Right atrium auricular region (tissue), 2 donors: ENCODE results near the gene ADGRE3. TPM values are rescaled to one million over a fixed set of nuclear protein-coding genes. Genes with fewer than 3 reads are reported as not detected.

Experiments used
- DNase-seq: peaks from one replicate; pipeline ENCODE4 v3.0.0-alpha.2; 2019; ENCODE audit warnings: low spot score
- H3K27ac ChIP-seq, 2 donors: fragments of 200-600 bp; sonication (generic); 1 replicate in 1 of 2; 2 replicates in 1 of 2; pipeline ENCODE4 v1.5.1; 2016 to 2019
- H3K27me3 ChIP-seq, 2 donors: fragments of 200-600 bp; sonication (generic); one replicate each; pipeline versions ENCODE4 v1.5.1 to v1.6.0; 2017 to 2019
- H3K36me3 ChIP-seq: fragments of 200-600 bp; sonication (generic); one replicate; pipeline ENCODE4 v1.5.1; 2016
- H3K4me1 ChIP-seq, 2 donors: fragments of 200-600 bp; sonication (generic); one replicate each; pipeline versions ENCODE4 v1.5.1 to v1.6.0; 2017 to 2019
- H3K4me3 ChIP-seq, 2 donors: fragments of 200-600 bp; sonication (generic); 1 replicate in 1 of 2; 2 replicates in 1 of 2; pipeline ENCODE4 v1.5.1; 2017 to 2019; ENCODE audit warnings: mild to moderate bottlenecking in 1 of 2, moderate library complexity in 1 of 2
- H3K9me3 ChIP-seq, 2 donors: fragments of 200-600 bp; sonication (generic); one replicate each; pipeline ENCODE4 v1.5.1; 2019
- CTCF ChIP-seq, 2 donors: fragments of 200-600 bp; sonication (generic); IDR thresholded peaks; one replicate each; pipeline ENCODE4 v1.5.1; 2019; ENCODE audit warnings: antibody characterized with exemption in 2 of 2
- total RNA-seq, 2 donors: library from RNA; depleted of rRNA; stranded (reverse); fragments of >200 nt; gene quantifications; one replicate each; pipeline ENCODE4 v1.1.0, GENCODE V29; 2016

Gene ADGRE3
- total RNA-seq, 2 donors from 2014 or later, result not detected

GRCh38 chr19:14678199-14678598 is 3.6 kb upstream of the ADGRE3 start:
- H3K4me1 ChIP-seq, result no peaks in the 10 kb centered on the region
- H3K9me3 ChIP-seq, result no peaks in the 10 kb centered on the region
- H3K27ac ChIP-seq, result no peak overlapping the region
- H3K27me3 ChIP-seq, result no peaks in the 10 kb centered on the region
- no peak for DNase-seq
- no peak overlapping the region for H3K4me3 ChIP-seq
- TF ChIP-seq CTCF (IDR thresholded peaks at IDR 0.05), result no peak
- H3K36me3 ChIP-seq, result no peaks in the 10 kb centered on the region

GRCh38 chr19:14677464-14677863 is 2.8 kb upstream of the ADGRE3 start:
- DNase-seq, result no peak
- H3K4me1 ChIP-seq, result no peaks in the 10 kb centered on the region
- H3K27ac ChIP-seq, result no peak overlapping the region
- no peak overlapping the region for H3K4me3 ChIP-seq
- H3K9me3 ChIP-seq, result no peaks in the 10 kb centered on the region
- H3K27me3 ChIP-seq, result no peaks in the 10 kb centered on the region
- no peaks in the 10 kb centered on the region for H3K36me3 ChIP-seq
- TF ChIP-seq CTCF (IDR thresholded peaks at IDR 0.05), result no peak

- Histone ChIP-seq H3K27ac (no peak overlapping the region), H3K9me3 (no peaks in the 10 kb centered on the region), H3K36me3 (no peaks in the 10 kb centered on the region), H3K4me1 (no peaks in the 10 kb centered on the region), H3K27me3 (no peaks in the 10 kb centered on the region), H3K4me3 (no peak overlapping the region)
- TF ChIP-seq CTCF (IDR thresholded peaks at IDR 0.05), result no peak
- DNase-seq, result no peak
Observed at GRCh38 chr19:14676762-14677161, 2.1 kb upstream of the ADGRE3 start.

- Histone ChIP-seq H3K4me1 (no peaks in the 10 kb centered on the region), H3K4me3 (no peak overlapping the region), H3K9me3 (peaks cover 0 to 13% of the 10 kb centered on the region in 2 donors), H3K36me3 (no peaks in the 10 kb centered on the region), H3K27ac (no peak overlapping the region), H3K27me3 (no peaks in the 10 kb centered on the region)
- DNase-seq, result no peak
- TF ChIP-seq CTCF (IDR thresholded peaks at IDR 0.05), result no peak
Observed at GRCh38 chr19:14673088-14673487, 1.6 kb downstream of the ADGRE3 start.

GRCh38 chr19:14672188-14672872 is 2.3 kb downstream of the ADGRE3 start:
- TF ChIP-seq CTCF (IDR thresholded peaks at IDR 0.05), result no peak
- no peak for DNase-seq
- no peaks in the 10 kb centered on the region for H3K4me1 ChIP-seq
- no peak overlapping the region for H3K4me3 ChIP-seq
- H3K36me3 ChIP-seq, result no peaks in the 10 kb centered on the region
- peaks cover 0 to 13% of the 10 kb centered on the region in 2 donors for H3K9me3 ChIP-seq
- H3K27ac ChIP-seq, result no peak overlapping the region
- no peaks in the 10 kb centered on the region for H3K27me3 ChIP-seq

- H3K4me3 ChIP-seq, result no peak overlapping the region
- no peak for TF ChIP-seq CTCF (IDR thresholded peaks at IDR 0.05)
- no peaks in the 10 kb centered on the region for H3K27me3 ChIP-seq
- H3K36me3 ChIP-seq, result no peaks in the 10 kb centered on the region
- H3K27ac ChIP-seq, result no peak overlapping the region
- H3K4me1 ChIP-seq, result no peaks in the 10 kb centered on the region
- H3K9me3 ChIP-seq, result peaks cover 0 to 13% of the 10 kb centered on the region in 2 donors
- DNase-seq, result no peak
Observed at GRCh38 chr19:14670408-14670807, 4.2 kb downstream of the ADGRE3 start.
